GM12878 (cell line): ENCODE measurements around the gene ANAPC5. TPM values are rescaled to one million over a fixed set of nuclear protein-coding genes. Genes with fewer than 3 reads are reported as not detected.

Experiments used
- ATAC-seq: fragments of 200-7000 bp; cut with Tn5 transposase; 3 replicates; pipeline ENCODE4 v1.9.1; 2020; ENCODE audit warnings: mild to moderate bottlenecking, moderate library complexity
- BruUV-seq: library from RNA; stranded (reverse); fragments of 400-500 nt; replicated peaks from 2 replicates; lab custom pipeline; 2021; lab: Mats Ljungman, UMichigan
- CTCF ChIA-PET: fragments of 300-600 bp; sonication (Branson Sonifier 250); formaldehyde crosslinking; extraction: SDS; loops from one replicate; lab custom pipeline; 2021; ENCODE audit warnings: inconsistent platforms; lab: Yijun Ruan, JAX
- POLR2A ChIA-PET: fragments of 350-600 bp; formaldehyde crosslinking; extraction: SDS; loops from one replicate; lab custom pipeline; 2021; ENCODE audit warnings: inconsistent platforms; lab: Charles Lee
- RAD21 ChIA-PET: fragments of 300-600 bp; sonication (Branson Sonifier 250); formaldehyde crosslinking; loops from one replicate; lab custom pipeline; 2023; ENCODE audit warnings: antibody characterized with exemption; ENCODE audit not compliant: unreplicated experiment; lab: Charles Lee
- SMC1A ChIA-PET: fragments of 300-600 bp; sonication (Branson Sonifier 250); formaldehyde crosslinking; loops from one replicate; lab custom pipeline; 2023; ENCODE audit not compliant: unreplicated experiment, uncharacterized antibody; lab: Charles Lee
- DNase-seq: peaks from one replicate; pipeline ENCODE4 v3.0.0-alpha.2; 2011; ENCODE audit warnings: low read depth, low spot score
- FAIRE-seq: peaks from 3 replicates; lab custom pipeline; 2011; peaks lifted over from hg19 to GRCh38; lab: Jason Lieb, UNC
- H2AFZ ChIP-seq: 2 replicates; pipeline ENCODE4 v1.6.0; 2011; ENCODE audit warnings: low read depth, low read length, control low read depth; ENCODE audit not compliant: control insufficient read depth
- H3K27ac ChIP-seq: 2 replicates; pipeline ENCODE4 v1.5.1; 2011; ENCODE audit warnings: control low read depth; ENCODE audit not compliant: control insufficient read depth, insufficient read depth
- H3K27me3 ChIP-seq, 2 experiments: replicated peaks in 1 of 2; 2 replicates each; pipeline versions ENCODE4 v1.6.0 to v1.6.1; 2011; ENCODE audit warnings: low read length in 1 of 2; ENCODE audit not compliant: control insufficient read depth in 2 of 2, insufficient read depth in 2 of 2
- H3K36me3 ChIP-seq, 2 experiments: 2 replicates each; pipeline ENCODE4 v1.5.1; 2011; ENCODE audit warnings: low read length in 1 of 2; ENCODE audit not compliant: control insufficient read depth in 2 of 2, insufficient read depth in 2 of 2
- H3K4me1 ChIP-seq: 2 replicates; pipeline ENCODE4 v1.6.1; 2011; ENCODE audit warnings: mild to moderate bottlenecking, low read length, moderate library complexity, mixed read lengths; ENCODE audit not compliant: control insufficient read depth, insufficient read depth
- H3K4me2 ChIP-seq: 2 replicates; pipeline ENCODE4 v1.6.0; 2011; ENCODE audit warnings: control low read depth; ENCODE audit not compliant: control insufficient read depth, insufficient read depth
- H3K4me3 ChIP-seq: fragments of 200-600 bp; sonication (generic); 2 replicates; pipeline ENCODE4 v1.5.1; 2016
- H3K79me2 ChIP-seq: 2 replicates; pipeline ENCODE4 v1.6.0; 2011; ENCODE audit warnings: low read length; ENCODE audit not compliant: control insufficient read depth, insufficient read depth
- H3K9ac ChIP-seq: 2 replicates; pipeline ENCODE4 v1.8.0; 2011; ENCODE audit warnings: low read length, control low read depth, mixed read lengths; ENCODE audit not compliant: control insufficient read depth, insufficient read depth
- H3K9me3 ChIP-seq: replicated peaks from 3 replicates; pipeline ENCODE4 v1.5.1; 2011; ENCODE audit warnings: mild to moderate bottlenecking, low read length; ENCODE audit not compliant: control insufficient read depth, insufficient read depth
- H4K20me1 ChIP-seq: 2 replicates; pipeline ENCODE4 v1.6.0; 2011; ENCODE audit not compliant: control insufficient read depth, insufficient read depth
- ATF7 ChIP-seq: fragments of 450-650 bp; IDR thresholded peaks from 2 replicates; pipeline ENCODE4 v1.6.1; 2016; ENCODE audit warnings: low read depth, mild to moderate bottlenecking
- CBX5 ChIP-seq: sonication (generic); IDR thresholded peaks from 2 replicates; pipeline ENCODE4 v1.6.1; 2016; ENCODE audit warnings: low read depth, moderate library complexity, mild to moderate bottlenecking, inconsistent platforms
- CHD1 ChIP-seq: IDR thresholded peaks from 2 replicates; pipeline ENCODE4 v1.6.1; 2012; ENCODE audit warnings: low read depth, low read length, improper control_type of control experiment
- GABPA ChIP-seq: IDR thresholded peaks from 2 replicates; pipeline ENCODE4 v1.6.1; 2014; ENCODE audit warnings: antibody characterized with exemption, low read depth, mild to moderate bottlenecking, inconsistent platforms
- MLLT1 ChIP-seq: fragments of 450-650 bp; IDR thresholded peaks from 2 replicates; pipeline ENCODE4 v1.6.1; 2016; ENCODE audit warnings: mild to moderate bottlenecking
- MTA2 ChIP-seq: fragments of 450-650 bp; IDR thresholded peaks from 2 replicates; pipeline ENCODE4 v1.6.1; 2016; ENCODE audit warnings: low read depth, mild to moderate bottlenecking, moderate library complexity
- RELA ChIP-seq: fragments of 450-650 bp; IDR thresholded peaks from 2 replicates; pipeline ENCODE4 v1.8.0; 2014; ENCODE audit warnings: borderline replicate concordance; ENCODE audit not compliant: partially characterized antibody
- SRF ChIP-seq, 2 experiments: IDR thresholded peaks; 2 replicates each; pipeline ENCODE4 v1.6.1; 2011; ENCODE audit warnings: low read depth in 2 of 2, low read length in 2 of 2, mild to moderate bottlenecking in 1 of 2, moderate library complexity in 1 of 2
- TCF7 ChIP-seq: IDR thresholded peaks from 2 replicates; pipeline ENCODE4 v1.6.1; 2014; ENCODE audit warnings: antibody characterized with exemption, borderline replicate concordance
- ZBTB33 ChIP-seq: fragments of 450-650 bp; IDR thresholded peaks from 2 replicates; pipeline ENCODE4 v1.6.1; 2017; ENCODE audit warnings: mild to moderate bottlenecking
- WGBS: methylation state at CpG from one replicate; pipeline ENCODE4 v1.1.6; 2016; ENCODE audit warnings: low lambda C conversion rate; ENCODE audit not compliant: insufficient replicate concordance, insufficient coverage; ENCODE audit errors: missing lambda C conversion rate; 5-methylcytosine and 5-hydroxymethylcytosine counted together
- in situ Hi-C: fragments of 300-500 bp; cut with MboI; formaldehyde crosslinking; loops from 9 replicates; pipeline ENCODE4 v1.14.3; 2018; ENCODE audit warnings: mixed read lengths
- intact Hi-C: fragments of 100-400 bp; cut with micrococcal nuclease; formaldehyde crosslinking; loops from one replicate; pipeline ENCODE4 v1.14.2; 2022; ENCODE audit not compliant: unreplicated experiment
- polyA plus RNA-seq, 11 experiments: library from polyadenylated mRNA; depleted of rRNA in 4 of 11; unstranded in 6 of 11; stranded (reverse) in 5 of 11; fragments of >200 nt; fragmentation: Nextera tagmentation in 4 of 11; fragmentation: Illumina TruSeq in 1 of 11; extraction: Ambion mirVana in 4 of 11; extraction: Trizol in 1 of 11; gene quantifications; 1 replicate in 1 of 11; 2 replicates in 10 of 11; pipeline versions ENCODE4 v1.2.1 to v1.2.3, GENCODE V29; 2011 to 2016; ENCODE audit warnings: inconsistent platforms in 2 of 11, missing spikeins in 2 of 11, low read depth in 1 of 11
- total RNA-seq, 4 experiments: library from RNA; depleted of rRNA in 3 of 4; stranded (reverse); fragments of >200 nt in 3 of 4; fragmentation: Illumina TruSeq in 1 of 4; extraction: Trizol in 1 of 4; gene quantifications; 2 replicates each; pipeline versions ENCODE4 v1.2.1 to v1.2.3, GENCODE V29; 2013 to 2021

Gene ANAPC5
- total and polyA plus RNA-seq, 10 of the 15 experiments (the other 5 are each of a cell fraction or from before 2014, with no cell fraction given) = 102 to 227 (median 166) TPM

DNA sequence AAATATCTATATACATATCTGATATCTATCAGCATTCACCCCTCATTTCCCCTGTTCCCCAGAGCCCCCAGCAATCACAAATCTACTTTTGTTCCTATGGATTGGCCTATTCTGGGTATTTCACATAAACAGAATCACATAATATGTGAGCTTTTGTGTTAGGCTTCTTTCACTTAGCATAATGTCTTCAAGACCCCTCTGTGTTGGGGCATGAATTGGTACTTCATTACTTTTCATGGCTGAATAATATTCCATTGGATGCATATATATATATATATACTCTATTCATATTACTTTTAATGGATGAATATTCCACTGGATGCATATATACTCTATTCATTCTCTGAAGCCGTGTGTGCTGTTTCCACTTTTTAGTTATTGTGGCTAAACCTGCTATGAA, 84.4 kb downstream of the ANAPC5 start:
- no peaks in the 10 kb centered on the region for H3K9me3 ChIP-seq
- no peaks in the 10 kb centered on the region for H4K20me1 ChIP-seq
- ChIA-PET POLR2A (no interaction called here), CTCF (interaction anchor here (0.5 kb wide), 1 partner anchor 54 kb away, joined by 3 read pairs; no protein-coding TSS in a partner anchor), RAD21 (interaction anchor here (0.6 kb wide), 1 partner anchor 207 kb away, joined by 3 read pairs; no protein-coding TSS in a partner anchor), SMC1A (no interaction called here)
- no peaks in the 10 kb centered on the region for H3K27me3 ChIP-seq
- H3K9ac ChIP-seq = no peak overlapping the region
- no peaks in the 10 kb centered on the region for H3K79me2 ChIP-seq
- BruUV-seq = no TSS peak
- FAIRE-seq (no peak), DNase-seq (no peak), ATAC-seq (no peak)
- H3K36me3 ChIP-seq = peaks cover 12 to 15% of the 10 kb centered on the region in 2 experiments
- no peak overlapping the region for H3K4me3 ChIP-seq
- no peak overlapping the region for H3K27ac ChIP-seq
- in situ Hi-C loops (no loop called here), intact Hi-C loops (no loop called here)
- no peak overlapping the region for H2AFZ ChIP-seq
- WGBS = 100% methylated on average over 1 of the region's 1 CpG
- no peak for TF ChIP-seq CHD1
- no peak for TF ChIP-seq ZBTB33
- no peak for TF ChIP-seq RELA
- no peak for TF ChIP-seq MTA2
- no peak for TF ChIP-seq MLLT1
- no peak for TF ChIP-seq GABPA
- no peak for TF ChIP-seq TCF7
- TF ChIP-seq CBX5 = no peak
- TF ChIP-seq ATF7 = no peak
- TF ChIP-seq SRF (IDR thresholded peaks at IDR 0.05; ENCODE audit: low read depth in 2 of 2, low read length in 2 of 2) = no peak
- no peaks in the 10 kb centered on the region for H3K4me1 ChIP-seq
- H3K4me2 ChIP-seq = no peak overlapping the region
